Activated T-helper 17 cell treated with anti-CD3 and anti-CD28 coated beads, Interleukin-2, amount 50 U/mL, for 72 hours (primary cell): ENCODE data around the gene CANX. TPM values are rescaled to one million over a fixed set of nuclear protein-coding genes. Genes with fewer than 3 reads are reported as not detected.
"Not testable (repeated sequence)": the region's sequence is repeated elsewhere in the genome, so short reads cannot be mapped to it uniquely, and the experiment has no call there.

Experiments
- ATAC-seq: fragments of 150-1000 bp; cut with Tn5 transposase; replicated peaks from 2 replicates; pipeline ENCODE4 v1.10.0; 2021; ENCODE audit warnings: mild to moderate bottlenecking, moderate library complexity
- H3K27ac Mint-ChIP-seq: one replicate; pipeline ENCODE4 v1.8.0; 2022; ENCODE audit warnings: mixed read lengths
- H3K27me3 Mint-ChIP-seq: one replicate; pipeline ENCODE4 v1.8.0; 2022; ENCODE audit warnings: mixed read lengths
- H3K36me3 Mint-ChIP-seq: one replicate; pipeline ENCODE4 v1.8.0; 2022; ENCODE audit warnings: low read depth, mild to moderate bottlenecking, mixed read lengths
- H3K4me1 Mint-ChIP-seq: one replicate; pipeline ENCODE4 v1.8.0; 2022; ENCODE audit warnings: mixed read lengths
- H3K4me3 Mint-ChIP-seq: one replicate; pipeline ENCODE4 v1.8.0; 2022; ENCODE audit warnings: mild to moderate bottlenecking, mixed read lengths
- H3K9me3 Mint-ChIP-seq: one replicate; pipeline ENCODE4 v1.8.0; 2022; ENCODE audit warnings: mixed read lengths
- total RNA-seq, 2 donors: library from RNA; stranded (reverse); gene quantifications; one replicate each; pipeline ENCODE4 v1.2.3, GENCODE V29; 2022

Gene CANX
- total RNA-seq = 100 to 1,000 TPM; 605 to 614 TPM

GRCh38 chr5:179698935-179699615, at the start of gene CANX:
Gene CANX (plus strand): TSS chr5:179698967. CDS start chr5:179705682, 6,715 bp downstream.
- H3K36me3 Mint-ChIP-seq = peaks cover 58% of the 10 kb centered on the region
- peaks cover 28% of the 10 kb centered on the region for H3K4me1 Mint-ChIP-seq
- peak; percentile 1 for ATAC-seq
- H3K9me3 Mint-ChIP-seq = no peaks in the 10 kb centered on the region
- peak within 1 kb of the TSS; percentile 99 for H3K27ac Mint-ChIP-seq
- H3K27me3 Mint-ChIP-seq = no peaks in the 10 kb centered on the region
- H3K4me3 Mint-ChIP-seq = peak within 1 kb of the TSS; percentile 95

GRCh38 chr5:179649166-179649703, 49.5 kb upstream of the CANX start:
- not testable (repeated sequence) for H3K36me3 Mint-ChIP-seq, H3K9me3 Mint-ChIP-seq, ATAC-seq, H3K4me1 Mint-ChIP-seq, H3K27ac Mint-ChIP-seq, H3K27me3 Mint-ChIP-seq, H3K4me3 Mint-ChIP-seq

GRCh38 chr5:179650245-179650644, 48.5 kb upstream of the CANX start:
- ATAC-seq, H3K4me3 Mint-ChIP-seq, H3K4me1 Mint-ChIP-seq, H3K27me3 Mint-ChIP-seq, H3K36me3 Mint-ChIP-seq, H3K9me3 Mint-ChIP-seq, H3K27ac Mint-ChIP-seq: not testable (repeated sequence)

- not testable (repeated sequence) for H3K9me3 Mint-ChIP-seq, H3K27ac Mint-ChIP-seq, H3K4me3 Mint-ChIP-seq, H3K36me3 Mint-ChIP-seq, H3K4me1 Mint-ChIP-seq, ATAC-seq, H3K27me3 Mint-ChIP-seq
Measured at GRCh38 chr5:179653135-179653534, 45.6 kb upstream of the CANX start.

- not testable (repeated sequence) for H3K4me3 Mint-ChIP-seq, H3K27ac Mint-ChIP-seq, H3K4me1 Mint-ChIP-seq, H3K9me3 Mint-ChIP-seq, H3K27me3 Mint-ChIP-seq, H3K36me3 Mint-ChIP-seq
- ATAC-seq = peak; percentile 97
Measured at GRCh38 chr5:179657302-179658178, 41.2 kb upstream of the CANX start.

GRCh38 chr5:179658179-179658856, 40.4 kb upstream of the CANX start:
- not testable (repeated sequence) for ATAC-seq, H3K9me3 Mint-ChIP-seq, H3K36me3 Mint-ChIP-seq, H3K27me3 Mint-ChIP-seq, H3K4me1 Mint-ChIP-seq, H3K27ac Mint-ChIP-seq
- peak overlapping the region; percentile 84 for H3K4me3 Mint-ChIP-seq

GRCh38 chr5:179661647-179662046, 37.1 kb upstream of the CANX start:
- not testable (repeated sequence) for H3K4me3 Mint-ChIP-seq, H3K4me1 Mint-ChIP-seq, H3K9me3 Mint-ChIP-seq, H3K27me3 Mint-ChIP-seq, H3K27ac Mint-ChIP-seq, H3K36me3 Mint-ChIP-seq, ATAC-seq

GRCh38 chr5:179668391-179668790, 30.4 kb upstream of the CANX start:
- peak; percentile 83 for ATAC-seq

GRCh38 chr5:179678223-179679013, 20.3 kb upstream of the CANX start:
- Mint-ChIP-seq H3K27me3 (no peaks in the 10 kb centered on the region), H3K27ac (peak overlapping the region; percentile 92), H3K4me1 (peaks cover 11% of the 10 kb centered on the region), H3K36me3 (peaks cover 46% of the 10 kb centered on the region), H3K4me3 (peak overlapping the region; percentile 96), H3K9me3 (peaks cover 4% of the 10 kb centered on the region)
- ATAC-seq = peak; percentile 88

More at GRCh38 chr5:179668391-179668790, 30.4 kb upstream of the CANX start:
- Mint-ChIP-seq H3K4me3 (no peak overlapping the region), H3K4me1 (peaks cover 3% of the 10 kb centered on the region), H3K9me3 (no peaks in the 10 kb centered on the region), H3K27me3 (no peaks in the 10 kb centered on the region), H3K36me3 (no peaks in the 10 kb centered on the region), H3K27ac (peak overlapping the region; percentile 5)

- Mint-ChIP-seq H3K36me3 (peaks cover 46% of the 10 kb centered on the region), H3K27me3 (no peaks in the 10 kb centered on the region), H3K4me3 (peak overlapping the region; percentile 96), H3K27ac (peak overlapping the region; percentile 92), H3K4me1 (peaks cover 11% of the 10 kb centered on the region), H3K9me3 (peaks cover 4% of the 10 kb centered on the region)
- ATAC-seq = peak; percentile 70
Measured at GRCh38 chr5:179679014-179679674, 19.6 kb upstream of the CANX start.

GRCh38 chr5:179680014-179680779, 18.6 kb upstream of the CANX start:
- no peaks in the 10 kb centered on the region for H3K27me3 Mint-ChIP-seq
- peak overlapping the region; percentile 20 for H3K27ac Mint-ChIP-seq
- peaks cover 41% of the 10 kb centered on the region for H3K36me3 Mint-ChIP-seq
- peak overlapping the region; percentile 96 for H3K4me3 Mint-ChIP-seq
- H3K9me3 Mint-ChIP-seq = peaks cover 4% of the 10 kb centered on the region
- H3K4me1 Mint-ChIP-seq = peaks cover 11% of the 10 kb centered on the region
- ATAC-seq = no peak

- ATAC-seq = no peak
- Mint-ChIP-seq H3K36me3 (peaks cover 35% of the 10 kb centered on the region), H3K4me1 (peaks cover 11% of the 10 kb centered on the region), H3K4me3 (peak within 1 kb of the TSS; percentile 96), H3K27ac (peak within 1 kb of the TSS; percentile 67), H3K9me3 (peaks cover 4% of the 10 kb centered on the region), H3K27me3 (no peaks in the 10 kb centered on the region)
Measured at GRCh38 chr5:179680780-179681401, 17.9 kb upstream of the CANX start, which contains the start of gene CBY3. Gene CBY3 (minus strand): TSS chr5:179681034. CDS start chr5:179680918, 116 bp downstream.
